ENCODE data around the gene RPGR. TPM values are rescaled to one million over a fixed set of nuclear protein-coding genes. Genes with fewer than 3 reads are reported as not detected.

The RPGR gene
- total RNA-seq, 2 donors from 2014 or later: 11.4 to 12.3 TPM

DNA sequence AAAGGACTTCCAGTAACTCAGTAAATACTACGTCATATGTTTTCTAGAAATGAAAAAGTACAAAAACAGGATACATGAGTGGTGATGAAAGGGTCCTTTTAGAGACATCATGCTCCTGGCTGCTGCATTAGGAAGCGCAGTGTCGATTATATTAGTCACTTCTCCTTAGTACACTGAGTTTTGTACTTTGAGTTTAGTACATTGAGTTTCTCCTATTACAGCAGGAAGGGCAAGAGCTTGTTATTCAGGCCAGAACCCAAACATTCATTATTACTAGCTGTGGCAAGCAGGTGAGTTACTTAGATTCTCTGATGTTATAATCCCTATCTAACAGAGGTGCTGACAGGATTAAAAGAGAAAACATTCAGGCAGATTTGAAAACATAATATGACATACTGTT, 21.3 kb downstream of the RPGR start:
- no peak for ATAC-seq
- Mint-ChIP-seq H3K27me3 (no peaks in the 10 kb centered on the region), H3K36me3 (no peaks in the 10 kb centered on the region), H3K4me1 (ENCODE audit: low read depth in 2 of 2) (no peaks in the 10 kb centered on the region), H3K4me3 (no peak overlapping the region), H3K27ac (no peak overlapping the region), H3K9me3 (no peaks in the 10 kb centered on the region)
- no peak for DNase-seq (ENCODE audit: low spot score)

DNA sequence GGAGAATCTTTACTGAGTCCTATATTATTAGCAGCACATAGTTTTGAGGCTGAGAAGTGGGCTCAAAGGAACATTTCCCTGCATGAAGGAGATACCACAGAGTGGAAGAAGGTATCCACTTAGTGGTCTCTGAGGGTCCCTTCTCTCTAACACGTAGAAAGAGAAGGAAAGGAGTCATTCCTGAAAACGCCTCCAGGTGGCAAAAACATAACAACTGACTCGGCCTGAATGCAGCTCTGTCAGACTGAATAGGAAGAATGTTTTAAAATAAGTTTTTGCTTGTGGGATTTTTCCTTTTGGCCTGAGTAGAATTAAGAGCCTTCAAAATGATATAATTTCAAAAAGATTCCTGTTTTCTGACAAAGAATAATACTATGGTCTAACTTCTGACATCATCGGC, 23.3 kb downstream of the RPGR start:
- no peak for DNase-seq (ENCODE audit: low spot score)
- Mint-ChIP-seq H3K27me3 (no peaks in the 10 kb centered on the region), H3K4me1 (ENCODE audit: low read depth in 2 of 2) (no peaks in the 10 kb centered on the region), H3K9me3 (no peaks in the 10 kb centered on the region), H3K36me3 (no peaks in the 10 kb centered on the region), H3K4me3 (no peak overlapping the region), H3K27ac (no peak overlapping the region)
- ATAC-seq: no peak

DNA sequence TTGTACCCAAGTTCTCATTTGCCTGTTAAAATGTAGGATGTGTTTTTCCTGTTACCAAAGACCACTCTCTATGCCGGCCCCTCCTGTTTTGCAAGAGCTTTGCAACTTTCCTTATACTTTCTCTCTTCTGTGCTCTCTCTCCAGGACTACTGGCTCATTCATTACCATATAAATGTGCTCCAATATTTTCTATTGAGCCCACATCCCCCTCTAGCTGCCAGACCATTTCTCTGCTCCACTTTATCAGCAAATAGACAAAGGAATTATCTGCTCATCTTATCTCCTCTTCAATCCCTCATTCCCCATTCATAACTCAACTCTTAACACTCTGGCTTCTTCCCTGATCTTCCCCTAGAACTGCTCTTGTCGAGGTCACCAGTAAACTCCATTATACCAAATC, 33.6 kb downstream of the RPGR start:
- Mint-ChIP-seq H3K27ac (no peak overlapping the region), H3K36me3 (no peaks in the 10 kb centered on the region), H3K27me3 (no peaks in the 10 kb centered on the region), H3K4me1 (ENCODE audit: low read depth in 2 of 2) (no peaks in the 10 kb centered on the region), H3K9me3 (no peaks in the 10 kb centered on the region), H3K4me3 (no peak overlapping the region)
- no peak for DNase-seq (ENCODE audit: low spot score)
- ATAC-seq: no peak

DNA sequence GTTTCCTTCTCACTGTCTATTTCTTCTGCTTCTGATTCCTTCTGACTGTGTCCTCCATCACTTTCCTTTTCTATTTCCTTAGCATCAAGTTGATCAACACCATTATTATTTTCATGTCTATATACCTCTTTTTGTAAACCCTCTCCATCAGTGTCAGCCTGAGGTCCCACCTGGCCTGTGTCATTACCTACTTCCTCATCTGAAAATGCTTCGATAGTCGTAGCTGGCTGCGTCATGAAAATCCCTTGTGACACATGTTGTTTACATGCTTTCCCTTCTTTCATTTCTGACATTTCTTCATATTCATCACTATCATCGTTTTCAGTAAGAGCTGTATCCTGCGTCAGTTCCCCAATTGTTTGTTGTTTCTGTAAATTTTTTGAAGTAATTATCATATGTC, 39.6 kb downstream of the RPGR start:
- ATAC-seq (no peak), DNase-seq (ENCODE audit: low spot score) (no peak)
- H3K9me3 Mint-ChIP-seq: no peaks in the 10 kb centered on the region
- peaks cover under 1% of the 10 kb centered on the region for H3K36me3 Mint-ChIP-seq
- H3K27me3 Mint-ChIP-seq: peaks cover 0 to 9% of the 10 kb centered on the region in 2 donors
- no peak overlapping the region for H3K4me3 Mint-ChIP-seq
- H3K27ac Mint-ChIP-seq: no peak overlapping the region
- peaks cover 0 to 5% of the 10 kb centered on the region in 2 donors for H3K4me1 Mint-ChIP-seq (ENCODE audit: low read depth in 2 of 2)

DNA sequence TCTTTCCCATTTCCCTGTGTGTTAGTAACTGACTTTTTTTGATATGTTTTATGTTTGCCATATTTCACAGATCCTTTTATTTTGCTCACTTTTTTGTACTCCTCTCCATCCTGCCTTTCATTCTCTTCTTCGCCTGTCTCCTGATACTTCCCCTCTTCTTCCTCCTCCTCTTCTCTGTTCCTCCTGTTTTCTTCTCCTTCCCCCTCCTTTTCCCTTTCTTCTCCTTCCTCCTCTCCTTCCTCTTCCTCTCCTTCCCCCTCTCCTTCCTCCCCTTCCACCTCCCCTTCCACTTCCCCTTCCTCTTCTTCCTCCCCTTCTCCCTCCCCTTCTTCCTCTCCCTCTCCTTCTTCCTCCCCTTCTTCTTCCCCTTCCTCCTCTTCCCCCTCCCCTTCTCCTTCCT, 41.7 kb downstream of the RPGR start:
- DNase-seq (ENCODE audit: low spot score) (no peak), ATAC-seq (no peak)
- Mint-ChIP-seq H3K27ac (no peak overlapping the region), H3K36me3 (peaks cover 6% of the 10 kb centered on the region), H3K9me3 (no peaks in the 10 kb centered on the region), H3K27me3 (peaks cover 0 to 9% of the 10 kb centered on the region in 2 donors), H3K4me3 (no peak overlapping the region), H3K4me1 (ENCODE audit: low read depth in 2 of 2) (peaks cover 0 to 5% of the 10 kb centered on the region in 2 donors)

DNA sequence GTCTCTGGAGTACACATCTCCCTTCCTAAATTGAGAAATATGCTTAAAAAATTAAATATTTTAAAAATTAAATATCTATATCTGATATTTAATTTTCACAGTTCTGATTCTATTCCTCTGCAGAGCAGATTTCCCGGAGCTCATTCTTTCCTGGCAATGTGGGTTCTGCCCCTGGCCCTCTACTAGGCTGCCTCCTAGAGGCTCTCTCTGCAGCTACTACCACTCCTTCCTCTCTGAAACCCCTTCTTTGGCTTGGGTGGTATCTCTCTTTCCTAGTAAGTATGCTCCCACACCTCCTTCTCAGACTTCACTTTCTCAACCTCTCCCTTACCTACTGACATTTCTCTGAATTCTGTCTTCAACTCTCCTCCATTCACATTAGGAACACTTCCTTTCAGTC, 45.3 kb downstream of the RPGR start:
- Mint-ChIP-seq H3K4me1 (ENCODE audit: low read depth in 2 of 2) (peaks cover 0 to 3% of the 10 kb centered on the region in 2 donors), H3K36me3 (peaks cover 6% of the 10 kb centered on the region), H3K27ac (no peak overlapping the region)

DNA sequence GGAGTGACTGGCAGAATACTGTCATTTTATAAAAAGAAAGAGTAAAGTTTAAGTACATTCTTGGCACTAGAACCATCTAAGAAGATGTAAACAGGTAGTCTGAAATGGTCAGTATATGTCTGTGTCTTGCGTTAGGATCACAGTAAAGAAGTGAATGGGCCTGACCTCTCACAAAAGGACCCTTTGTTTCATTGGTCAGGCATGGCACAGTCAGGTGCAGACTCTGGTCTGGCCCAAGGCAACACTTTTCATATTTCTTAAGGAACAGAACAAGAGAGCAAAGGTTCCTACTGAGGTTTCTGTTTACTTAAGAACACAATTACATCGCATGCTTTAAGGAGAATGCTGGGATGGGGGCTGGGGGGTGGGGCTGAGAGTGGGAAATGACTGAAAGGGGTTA, 48.1 kb downstream of the RPGR start:
- ATAC-seq (no peak), DNase-seq (ENCODE audit: low spot score) (no peak)
- Mint-ChIP-seq H3K27me3 (peaks cover 0 to 4% of the 10 kb centered on the region in 2 donors), H3K27ac (no peak overlapping the region), H3K4me1 (ENCODE audit: low read depth in 2 of 2) (no peaks in the 10 kb centered on the region), H3K36me3 (peaks cover 6% of the 10 kb centered on the region), H3K4me3 (no peak overlapping the region), H3K9me3 (no peaks in the 10 kb centered on the region)

More for the DNA sequence above, 45.3 kb downstream of the RPGR start:
- DNase-seq (ENCODE audit: low spot score) (no peak), ATAC-seq (no peak)
- Mint-ChIP-seq H3K9me3 (no peaks in the 10 kb centered on the region), H3K4me3 (no peak overlapping the region), H3K27me3 (peaks cover 0 to 10% of the 10 kb centered on the region in 2 donors)

DNA sequence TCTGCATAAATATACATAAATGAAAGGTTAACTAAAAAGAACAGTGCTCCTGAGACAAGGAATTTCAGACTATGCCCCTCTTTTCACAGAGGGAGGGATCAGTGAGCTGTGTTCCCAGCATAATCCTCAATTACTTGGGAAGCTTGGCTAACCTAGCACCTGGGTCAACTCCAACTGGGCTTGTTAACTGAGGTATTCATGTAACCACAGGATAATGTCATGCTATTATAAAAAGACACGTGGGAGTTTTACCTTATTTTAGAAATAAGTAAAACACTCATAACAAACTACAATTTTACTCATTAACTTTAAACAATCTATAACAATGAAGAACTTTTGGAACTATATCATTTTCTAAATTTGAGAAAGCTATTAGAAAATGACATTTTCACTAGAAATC, 48.6 kb downstream of the RPGR start:
- H3K27me3 Mint-ChIP-seq: peaks cover 0 to 4% of the 10 kb centered on the region in 2 donors
- peaks cover 6% of the 10 kb centered on the region for H3K36me3 Mint-ChIP-seq
- DNase-seq (ENCODE audit: low spot score) (no peak), ATAC-seq (no peak)
- H3K4me3 Mint-ChIP-seq: no peak overlapping the region
- H3K9me3 Mint-ChIP-seq: no peaks in the 10 kb centered on the region
- no peak overlapping the region for H3K27ac Mint-ChIP-seq
- no peaks in the 10 kb centered on the region for H3K4me1 Mint-ChIP-seq (ENCODE audit: low read depth in 2 of 2)

DNA sequence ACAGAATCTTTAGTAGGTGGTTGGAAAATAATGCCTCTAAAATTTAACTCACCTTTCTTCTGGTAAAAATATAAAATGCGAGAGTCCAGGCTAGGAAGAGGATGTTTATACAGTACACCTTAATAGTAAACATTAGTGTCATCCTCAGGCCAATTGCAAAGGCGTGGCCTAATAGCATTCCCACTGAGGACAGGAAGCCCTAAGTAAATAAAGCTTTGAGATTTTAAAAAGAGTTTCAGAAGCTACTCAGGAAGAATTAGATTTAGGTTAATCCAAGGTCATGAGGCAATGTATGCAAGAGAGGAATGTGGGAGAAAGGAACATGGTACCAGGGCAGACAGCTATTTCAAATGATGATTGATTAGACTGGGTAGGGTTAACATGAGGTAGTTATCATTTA, 49.5 kb downstream of the RPGR start:
- ATAC-seq (no peak), DNase-seq (ENCODE audit: low spot score) (no peak)
- Mint-ChIP-seq H3K4me3 (no peak overlapping the region), H3K27me3 (peaks cover 0 to 4% of the 10 kb centered on the region in 2 donors), H3K36me3 (peaks cover 6% of the 10 kb centered on the region), H3K27ac (no peak overlapping the region), H3K4me1 (ENCODE audit: low read depth in 2 of 2) (no peaks in the 10 kb centered on the region), H3K9me3 (no peaks in the 10 kb centered on the region)

DNA sequence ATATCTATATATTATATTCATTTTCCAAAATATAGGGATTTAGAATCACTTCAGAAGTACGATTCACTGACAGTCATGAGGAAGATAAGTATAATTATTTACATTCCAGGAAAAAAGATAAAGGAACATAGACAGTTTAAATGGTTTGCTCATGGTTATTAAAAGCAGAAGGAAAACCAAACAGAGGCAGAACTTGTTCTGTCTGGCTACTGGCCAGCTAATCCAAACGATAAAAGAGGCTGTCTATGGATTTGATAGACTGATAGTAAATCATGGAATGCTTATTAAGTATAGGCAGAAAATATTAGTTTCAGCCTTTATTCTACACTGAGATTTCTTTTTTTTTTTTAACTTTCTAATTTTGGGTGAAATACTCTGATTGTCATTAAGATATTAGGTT, 50.2 kb downstream of the RPGR start:
- H3K27ac Mint-ChIP-seq: no peak overlapping the region
- DNase-seq (ENCODE audit: low spot score) (no peak), ATAC-seq (no peak)
- no peaks in the 10 kb centered on the region for H3K4me1 Mint-ChIP-seq (ENCODE audit: low read depth in 2 of 2)
- no peak overlapping the region for H3K4me3 Mint-ChIP-seq
- no peaks in the 10 kb centered on the region for H3K9me3 Mint-ChIP-seq
- H3K27me3 Mint-ChIP-seq: peaks cover 0 to 4% of the 10 kb centered on the region in 2 donors
- H3K36me3 Mint-ChIP-seq: peaks cover under 1% of the 10 kb centered on the region

DNA sequence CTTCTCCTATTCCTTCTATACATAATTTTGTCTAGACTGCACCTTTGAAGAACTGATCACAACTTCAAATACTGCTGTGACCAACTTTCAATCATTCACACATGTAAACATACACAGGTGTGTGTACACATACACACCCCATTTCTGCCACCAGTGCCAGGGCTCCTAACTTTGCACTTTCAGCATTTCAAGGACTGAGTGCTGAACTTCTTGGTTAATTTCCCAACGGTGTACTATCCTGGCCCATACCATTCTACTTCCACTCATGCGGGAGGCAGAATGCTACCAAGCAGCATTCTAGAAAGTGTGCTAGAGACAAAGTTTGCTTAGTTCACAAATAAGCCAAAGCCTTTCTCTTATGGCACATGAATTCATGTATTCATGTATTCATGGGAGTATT, 51.2 kb downstream of the RPGR start:
- DNase-seq (ENCODE audit: low spot score) (no peak), ATAC-seq (no peak)
- Mint-ChIP-seq H3K4me1 (ENCODE audit: low read depth in 2 of 2) (no peaks in the 10 kb centered on the region), H3K4me3 (no peak overlapping the region), H3K27ac (no peak overlapping the region), H3K27me3 (peaks cover 0 to 4% of the 10 kb centered on the region in 2 donors), H3K36me3 (no peaks in the 10 kb centered on the region), H3K9me3 (no peaks in the 10 kb centered on the region)

DNA sequence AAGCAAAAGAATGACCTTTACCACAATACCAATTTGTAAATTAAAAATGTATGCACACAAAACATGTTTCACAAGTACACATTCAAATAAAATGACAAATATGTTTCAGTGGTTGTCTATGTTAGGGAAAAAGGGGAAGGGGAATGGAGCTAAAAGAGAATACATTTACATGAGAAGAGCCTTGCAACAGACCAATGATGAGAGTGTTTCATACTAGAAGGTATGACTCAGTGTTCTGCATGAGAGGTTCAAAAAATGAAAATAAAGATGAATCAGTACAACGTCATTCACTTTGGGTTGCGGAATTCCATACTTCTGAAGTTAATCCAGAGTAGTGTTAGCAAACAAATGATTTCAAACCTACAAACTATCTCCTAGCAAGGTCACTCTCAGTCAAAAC, 51.7 kb downstream of the RPGR start:
- ATAC-seq (no peak), DNase-seq (ENCODE audit: low spot score) (no peak)
- H3K27me3 Mint-ChIP-seq: peaks cover 0 to 6% of the 10 kb centered on the region in 2 donors
- H3K36me3 Mint-ChIP-seq: peaks cover 3% of the 10 kb centered on the region
- peaks cover 0 to 3% of the 10 kb centered on the region in 2 donors for H3K4me1 Mint-ChIP-seq (ENCODE audit: low read depth in 2 of 2)
- no peak overlapping the region for H3K4me3 Mint-ChIP-seq
- no peaks in the 10 kb centered on the region for H3K9me3 Mint-ChIP-seq
- H3K27ac Mint-ChIP-seq: no peak overlapping the region

DNA sequence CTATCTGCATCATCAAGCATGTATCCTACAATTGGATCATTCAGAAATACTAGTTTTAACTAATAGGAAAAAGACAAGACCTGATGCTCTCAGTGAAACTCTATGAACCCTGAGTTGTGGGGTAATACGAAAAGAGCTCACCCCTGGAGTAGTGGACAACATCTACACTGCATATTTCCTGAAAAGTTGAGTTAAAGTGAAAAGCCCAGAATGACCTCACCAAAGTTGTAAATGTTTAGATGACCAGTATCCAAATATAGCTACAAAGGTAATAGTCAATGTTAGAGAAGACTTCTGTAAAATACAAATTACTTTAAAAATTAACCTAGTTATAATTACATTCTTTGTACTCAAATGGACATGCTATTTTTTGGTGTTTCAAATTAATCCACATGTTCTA, 53.9 kb downstream of the RPGR start:
- peaks cover 5% of the 10 kb centered on the region for H3K36me3 Mint-ChIP-seq
- DNase-seq (ENCODE audit: low spot score) (no peak), ATAC-seq (no peak)
- peaks cover 0 to 8% of the 10 kb centered on the region in 2 donors for H3K27me3 Mint-ChIP-seq
- H3K9me3 Mint-ChIP-seq: no peaks in the 10 kb centered on the region
- peaks cover 0 to 5% of the 10 kb centered on the region in 2 donors for H3K4me1 Mint-ChIP-seq (ENCODE audit: low read depth in 2 of 2)
- H3K4me3 Mint-ChIP-seq: no peak overlapping the region
- H3K27ac Mint-ChIP-seq: no peak overlapping the region

DNA sequence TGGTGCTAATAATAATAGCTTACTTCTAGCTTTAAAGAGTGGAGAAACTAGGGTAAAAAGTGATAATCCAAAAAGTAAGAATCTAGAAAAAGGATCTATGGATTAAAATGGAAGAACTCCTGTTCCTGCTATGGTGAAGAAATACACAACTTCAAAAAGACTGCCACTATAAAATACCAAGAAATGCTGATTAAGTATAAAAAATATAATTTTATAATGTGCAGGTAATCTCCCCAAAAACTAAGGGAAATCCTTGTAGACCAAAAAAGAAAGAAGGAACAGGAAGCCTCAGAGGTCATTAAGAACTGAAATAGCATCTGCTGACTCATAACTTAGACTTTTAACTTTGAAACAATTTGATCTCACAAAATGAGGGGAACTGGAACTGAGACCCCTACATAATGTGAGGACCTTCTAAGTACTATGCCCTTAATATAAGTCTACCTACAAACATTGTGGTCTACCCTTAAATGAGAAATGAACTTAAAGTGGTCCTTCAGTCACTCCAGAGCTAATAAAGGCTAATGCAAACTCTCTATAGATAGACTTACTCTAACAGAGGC, 56.1 kb downstream of the RPGR start:
- H3K27ac Mint-ChIP-seq: no peak overlapping the region
- H3K9me3 Mint-ChIP-seq: no peaks in the 10 kb centered on the region
- peaks cover 0 to 5% of the 10 kb centered on the region in 2 donors for H3K4me1 Mint-ChIP-seq (ENCODE audit: low read depth in 2 of 2)
- H3K4me3 Mint-ChIP-seq: no peak overlapping the region
- peaks cover 5% of the 10 kb centered on the region for H3K36me3 Mint-ChIP-seq
- DNase-seq (ENCODE audit: low spot score) (no peak), ATAC-seq (no peak)
- peaks cover 0 to 4% of the 10 kb centered on the region in 2 donors for H3K27me3 Mint-ChIP-seq

DNA sequence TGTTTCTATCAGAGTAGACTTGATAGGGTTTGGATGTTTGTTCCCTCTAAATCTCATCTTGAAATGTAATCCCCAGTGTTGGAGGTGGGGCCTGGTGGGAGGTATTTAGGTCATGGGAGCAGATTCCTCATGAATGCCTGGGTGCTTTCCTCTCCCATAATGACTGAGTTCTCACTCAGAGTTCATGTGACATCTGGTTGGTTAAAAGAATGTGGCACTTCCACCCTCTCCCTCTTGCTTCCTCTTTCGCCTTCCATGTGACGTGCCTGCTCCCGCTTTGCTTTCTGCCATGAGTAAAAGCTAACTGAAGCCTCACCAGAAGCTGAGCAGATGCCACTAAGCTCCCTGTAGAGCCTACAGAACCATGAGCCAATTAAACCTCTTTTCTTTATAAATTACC, 59.3 kb downstream of the RPGR start:
- Mint-ChIP-seq H3K9me3 (no peaks in the 10 kb centered on the region), H3K4me1 (ENCODE audit: low read depth in 2 of 2) (peaks cover 0 to 5% of the 10 kb centered on the region in 2 donors), H3K27me3 (peaks cover 0 to 5% of the 10 kb centered on the region in 2 donors), H3K36me3 (peaks cover 5% of the 10 kb centered on the region), H3K27ac (no peak overlapping the region), H3K4me3 (no peak overlapping the region)
- ATAC-seq (no peak), DNase-seq (ENCODE audit: low spot score) (no peak)

Measured in natural killer cell treated with Interleukin-12 subunit alpha and Interleukin-12 subunit beta and Interleukin-15 and Interleukin-18, amount 100 ng/mL, for 72 hours (primary cell).